ENCODE measurements around the gene HOXA3. TPM values are rescaled to one million over a fixed set of nuclear protein-coding genes. Genes with fewer than 3 reads are reported as not detected.

HOXA3 gene
- total RNA-seq, 1 experiment from 2014 or later, result 9.2 TPM

DNA sequence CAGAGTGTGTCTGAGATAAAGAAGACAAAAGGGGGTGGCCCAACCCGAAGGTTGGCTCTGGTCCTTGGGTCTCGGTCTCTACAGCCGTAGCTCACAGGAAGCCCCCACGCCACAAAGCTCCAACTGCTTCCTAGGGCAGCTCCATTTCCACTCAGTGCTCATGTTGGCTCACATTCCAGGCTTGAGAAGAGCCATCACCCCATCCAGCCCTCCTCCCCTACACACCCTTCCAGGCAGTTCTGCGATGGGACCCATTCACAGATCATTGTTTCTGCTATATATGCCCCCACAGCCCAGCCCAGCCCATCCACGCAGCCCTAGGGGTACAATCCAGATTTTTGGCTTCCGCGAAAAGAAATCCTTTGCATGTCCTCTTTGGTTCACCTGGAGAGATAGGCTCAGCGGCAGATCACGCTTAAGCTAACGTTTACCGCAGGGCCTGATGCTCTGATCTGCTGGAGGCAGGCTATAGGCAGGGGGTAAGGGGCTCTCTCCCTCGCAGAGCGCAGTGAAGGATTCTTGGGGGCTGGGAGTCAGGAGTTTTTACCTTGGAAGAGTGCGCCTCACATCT, 38.9 kb upstream of the HOXA3 start:
- no peaks in the 10 kb centered on the region for H3K9me3 ChIP-seq (ENCODE audit: control insufficient read depth in 1 of 2, insufficient read depth in 1 of 2, low read depth in 1 of 2, low read length in 2 of 2)
- H3K4me2 ChIP-seq (ENCODE audit: low read length), result no peak overlapping the region
- H3K27ac ChIP-seq (ENCODE audit: low read depth, low read length), result no peak overlapping the region
- POLR2A ChIA-PET, result no interaction called here
- no peak overlapping the region for H2AFZ ChIP-seq (ENCODE audit: low read depth, low read length, poor library complexity, severe bottlenecking)
- no peaks in the 10 kb centered on the region for H3K36me3 ChIP-seq (ENCODE audit: control insufficient read depth in 1 of 2, insufficient read depth in 2 of 2, low read length in 2 of 2)
- no peaks in the 10 kb centered on the region for H4K20me1 ChIP-seq (ENCODE audit: insufficient read depth)
- no peaks in the 10 kb centered on the region for H3K27me3 ChIP-seq (ENCODE audit: insufficient read depth, low read length)
- no peak overlapping the region for H3K9ac ChIP-seq (ENCODE audit: low read length)
- CTCF ChIA-PET, result interaction anchor here (2.2 kb wide), 1 partner anchor 12 kb away, joined by 9 read pairs; no protein-coding TSS in a partner anchor
- no peak for TF ChIP-seq CBX3 (IDR thresholded peaks at IDR 0.05; ENCODE audit: low read depth)
- no peak for TF ChIP-seq CEBPB (IDR thresholded peaks at IDR 0.05; ENCODE audit: low read depth)
- TF ChIP-seq, protein P1, sequence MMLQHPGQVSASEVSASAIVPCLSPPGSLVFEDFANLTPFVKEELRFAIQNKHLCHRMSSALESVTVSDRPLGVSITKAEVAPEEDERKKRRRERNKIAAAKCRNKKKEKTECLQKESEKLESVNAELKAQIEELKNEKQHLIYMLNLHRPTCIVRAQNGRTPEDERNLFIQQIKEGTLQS (IDR thresholded peaks at IDR 0.05), result no peak
- TF ChIP-seq ELF1 (IDR thresholded peaks at IDR 0.05; ENCODE audit: borderline replicate concordance, low read depth), result no peak
- TF ChIP-seq ZBTB33 (IDR thresholded peaks at IDR 0.05; ENCODE audit: extremely low read depth, insufficient replicate concordance, low read length), result no peak
- TF ChIP-seq, protein P2, sequence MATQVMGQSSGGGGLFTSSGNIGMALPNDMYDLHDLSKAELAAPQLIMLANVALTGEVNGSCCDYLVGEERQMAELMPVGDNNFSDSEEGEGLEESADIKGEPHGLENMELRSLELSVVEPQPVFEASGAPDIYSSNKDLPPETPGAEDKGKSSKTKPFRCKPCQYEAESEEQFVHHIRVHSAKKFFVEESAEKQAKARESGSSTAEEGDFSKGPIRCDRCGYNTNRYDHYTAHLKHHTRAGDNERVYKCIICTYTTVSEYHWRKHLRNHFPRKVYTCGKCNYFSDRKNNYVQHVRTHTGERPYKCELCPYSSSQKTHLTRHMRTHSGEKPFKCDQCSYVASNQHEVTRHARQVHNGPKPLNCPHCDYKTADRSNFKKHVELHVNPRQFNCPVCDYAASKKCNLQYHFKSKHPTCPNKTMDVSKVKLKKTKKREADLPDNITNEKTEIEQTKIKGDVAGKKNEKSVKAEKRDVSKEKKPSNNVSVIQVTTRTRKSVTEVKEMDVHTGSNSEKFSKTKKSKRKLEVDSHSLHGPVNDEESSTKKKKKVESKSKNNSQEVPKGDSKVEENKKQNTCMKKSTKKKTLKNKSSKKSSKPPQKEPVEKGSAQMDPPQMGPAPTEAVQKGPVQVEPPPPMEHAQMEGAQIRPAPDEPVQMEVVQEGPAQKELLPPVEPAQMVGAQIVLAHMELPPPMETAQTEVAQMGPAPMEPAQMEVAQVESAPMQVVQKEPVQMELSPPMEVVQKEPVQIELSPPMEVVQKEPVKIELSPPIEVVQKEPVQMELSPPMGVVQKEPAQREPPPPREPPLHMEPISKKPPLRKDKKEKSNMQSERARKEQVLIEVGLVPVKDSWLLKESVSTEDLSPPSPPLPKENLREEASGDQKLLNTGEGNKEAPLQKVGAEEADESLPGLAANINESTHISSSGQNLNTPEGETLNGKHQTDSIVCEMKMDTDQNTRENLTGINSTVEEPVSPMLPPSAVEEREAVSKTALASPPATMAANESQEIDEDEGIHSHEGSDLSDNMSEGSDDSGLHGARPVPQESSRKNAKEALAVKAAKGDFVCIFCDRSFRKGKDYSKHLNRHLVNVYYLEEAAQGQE (IDR thresholded peaks at IDR 0.05; ENCODE audit: low read depth), result no peak
- TF ChIP-seq ZFX (IDR thresholded peaks at IDR 0.05), result no peak
- TF ChIP-seq EZH2phosphoT487 (IDR thresholded peaks at IDR 0.05; ENCODE audit: borderline replicate concordance), result no peak
- TF ChIP-seq EZH2 (IDR thresholded peaks at IDR 0.05), result no peak
- H3K4me3 ChIP-seq (replicated peaks in 1 of 2; ENCODE audit: low read depth in 1 of 2, low read length in 2 of 2), result no peak overlapping the region
- RAD21 ChIA-PET (ENCODE audit: low non-redundant PET in 1 of 2, low total read pairs in 2 of 2, uncharacterized antibody in 2 of 2, unreplicated experiment in 2 of 2), result no interaction called here
- DNase-seq (ENCODE audit: low read depth, low spot score), result no peak
- no peak for ATAC-seq
- intact Hi-C loops (cut with micrococcal nuclease), result loop anchor here (10.0 kb wide), 2 partner anchors 554 to 1434 kb away; partner anchors contain the start of gene TAX1BP1
- H3K9me2 ChIP-seq (ENCODE audit: insufficient read depth), result no peaks in the 10 kb centered on the region
- BruUV-seq (replicated peaks), result no TSS peak
- no peaks in the 10 kb centered on the region for H3K4me1 ChIP-seq (ENCODE audit: control insufficient read depth in 1 of 2, insufficient read depth in 2 of 2, low read length in 2 of 2)
- H3K79me2 ChIP-seq (ENCODE audit: insufficient read depth, low read length), result no peaks in the 10 kb centered on the region

Data from HCT116 (cell line).